ENCODE results near the gene KRT14.
"Not testable (repeated sequence)": the region's sequence is repeated elsewhere in the genome, so short reads cannot be mapped to it uniquely, and the experiment has no call there.

KRT14 gene

GRCh38 chr17:41589301-41589700 lies 2.6 kb upstream of the KRT14 start:
- POLR2A ChIA-PET = no interaction called here
- CTCF ChIA-PET = interaction anchor here (0.9 kb wide), 1 partner anchor 41 kb away, joined by 4 read pairs; no protein-coding TSS in a partner anchor
- TF ChIP-seq, protein P1, sequence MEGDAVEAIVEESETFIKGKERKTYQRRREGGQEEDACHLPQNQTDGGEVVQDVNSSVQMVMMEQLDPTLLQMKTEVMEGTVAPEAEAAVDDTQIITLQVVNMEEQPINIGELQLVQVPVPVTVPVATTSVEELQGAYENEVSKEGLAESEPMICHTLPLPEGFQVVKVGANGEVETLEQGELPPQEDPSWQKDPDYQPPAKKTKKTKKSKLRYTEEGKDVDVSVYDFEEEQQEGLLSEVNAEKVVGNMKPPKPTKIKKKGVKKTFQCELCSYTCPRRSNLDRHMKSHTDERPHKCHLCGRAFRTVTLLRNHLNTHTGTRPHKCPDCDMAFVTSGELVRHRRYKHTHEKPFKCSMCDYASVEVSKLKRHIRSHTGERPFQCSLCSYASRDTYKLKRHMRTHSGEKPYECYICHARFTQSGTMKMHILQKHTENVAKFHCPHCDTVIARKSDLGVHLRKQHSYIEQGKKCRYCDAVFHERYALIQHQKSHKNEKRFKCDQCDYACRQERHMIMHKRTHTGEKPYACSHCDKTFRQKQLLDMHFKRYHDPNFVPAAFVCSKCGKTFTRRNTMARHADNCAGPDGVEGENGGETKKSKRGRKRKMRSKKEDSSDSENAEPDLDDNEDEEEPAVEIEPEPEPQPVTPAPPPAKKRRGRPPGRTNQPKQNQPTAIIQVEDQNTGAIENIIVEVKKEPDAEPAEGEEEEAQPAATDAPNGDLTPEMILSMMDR (IDR thresholded peaks at IDR 0.05; ENCODE audit: control extremely low read depth, extremely low read depth, low read depth, missing control alignments) = no peak
- no peak for DNase-seq (ENCODE audit: extremely low spot score)

DNA sequence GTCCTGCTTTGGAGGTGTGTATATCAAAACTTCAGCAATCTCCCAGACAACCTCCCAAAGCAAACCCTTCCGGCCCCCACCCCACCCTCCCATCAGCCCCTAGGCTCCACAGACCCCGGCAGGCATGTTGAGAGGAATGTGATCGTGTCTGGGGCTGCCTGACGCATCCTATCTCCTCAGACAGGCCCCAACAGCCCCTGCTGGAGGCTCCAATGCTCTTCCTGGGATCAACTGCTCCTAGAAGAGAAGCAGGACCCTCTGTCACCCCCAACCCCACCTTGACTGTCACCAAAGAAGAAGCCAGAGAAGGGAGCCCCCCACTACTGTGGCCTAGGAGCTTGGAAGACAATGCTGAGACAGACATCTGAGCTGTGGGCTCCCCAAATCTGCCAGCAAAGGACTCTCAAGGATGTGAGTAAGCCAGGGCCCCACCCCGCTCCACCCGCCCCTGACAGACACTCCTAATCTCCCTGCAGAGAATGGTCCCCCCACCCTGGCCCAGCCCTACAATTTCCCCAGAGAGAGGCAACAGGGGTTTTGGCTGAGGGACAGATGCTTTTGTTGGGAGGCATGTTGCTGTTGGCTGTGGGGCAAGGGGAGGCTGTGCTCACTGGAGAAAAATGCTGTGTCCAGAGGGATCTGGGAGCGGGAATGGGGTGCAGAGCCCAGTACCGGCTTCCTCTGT lies 1.6 kb upstream of the KRT14 start:
- CTCF ChIA-PET = interaction anchor here (0.7 to 1.2 kb wide), 3 partner anchors 9 to 60 kb away, joined by 3 to 4 read pairs (median 3); no protein-coding TSS in a partner anchor
- TF ChIP-seq, protein P1 (IDR thresholded peaks at IDR 0.05; ENCODE audit: control extremely low read depth, extremely low read depth, low read depth, missing control alignments) = no peak
- POLR2A ChIA-PET = no interaction called here
- no peak for DNase-seq (ENCODE audit: extremely low spot score)

DNA sequence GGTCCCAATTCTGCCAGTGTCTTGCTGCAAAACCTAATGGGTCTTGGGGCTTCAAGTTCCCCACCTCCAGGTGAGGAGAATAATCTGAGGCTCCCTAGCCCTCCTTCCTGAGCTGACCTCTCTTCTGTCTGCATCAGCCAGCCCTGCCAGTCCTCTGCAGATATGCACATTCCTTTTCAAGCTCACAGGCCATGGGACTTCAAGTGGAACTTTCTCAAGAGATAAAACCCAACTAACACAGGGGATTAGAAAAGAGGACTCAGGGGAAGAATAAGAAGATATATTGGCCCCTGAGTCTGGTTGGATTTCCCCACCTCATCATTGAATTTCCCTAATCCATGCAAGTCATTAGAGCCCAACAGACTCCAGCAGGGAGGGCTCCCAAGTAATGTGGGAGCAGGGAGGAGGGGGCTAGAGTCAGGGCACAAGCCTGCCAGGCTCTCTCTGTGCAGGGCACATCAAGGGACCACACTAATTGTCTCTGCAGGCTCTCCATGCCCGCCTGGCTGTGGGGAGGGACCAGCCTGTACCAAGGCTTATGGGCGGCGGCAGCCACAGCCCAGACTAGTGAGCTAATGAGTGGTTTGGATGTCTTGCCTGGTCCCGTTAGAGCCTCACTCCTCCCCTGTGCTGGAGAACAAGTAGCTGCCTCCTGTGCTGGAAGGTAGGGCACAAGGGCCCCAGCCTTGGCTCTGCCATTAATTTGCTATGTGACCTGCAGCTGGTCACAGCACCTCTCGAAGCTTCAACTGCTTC lies 1.2 kb downstream of the KRT14 start:
- ChIA-PET POLR2A (no interaction called here), CTCF (interaction anchor here (1.0 to 3.6 kb wide), 3 partner anchors 37 to 77 kb away, joined by 3 to 10 read pairs (median 3); no protein-coding TSS in a partner anchor)
- TF ChIP-seq, protein P1 (IDR thresholded peaks at IDR 0.05; ENCODE audit: control extremely low read depth, extremely low read depth, low read depth, missing control alignments) = no peak
- no peak for DNase-seq (ENCODE audit: extremely low spot score)

DNA sequence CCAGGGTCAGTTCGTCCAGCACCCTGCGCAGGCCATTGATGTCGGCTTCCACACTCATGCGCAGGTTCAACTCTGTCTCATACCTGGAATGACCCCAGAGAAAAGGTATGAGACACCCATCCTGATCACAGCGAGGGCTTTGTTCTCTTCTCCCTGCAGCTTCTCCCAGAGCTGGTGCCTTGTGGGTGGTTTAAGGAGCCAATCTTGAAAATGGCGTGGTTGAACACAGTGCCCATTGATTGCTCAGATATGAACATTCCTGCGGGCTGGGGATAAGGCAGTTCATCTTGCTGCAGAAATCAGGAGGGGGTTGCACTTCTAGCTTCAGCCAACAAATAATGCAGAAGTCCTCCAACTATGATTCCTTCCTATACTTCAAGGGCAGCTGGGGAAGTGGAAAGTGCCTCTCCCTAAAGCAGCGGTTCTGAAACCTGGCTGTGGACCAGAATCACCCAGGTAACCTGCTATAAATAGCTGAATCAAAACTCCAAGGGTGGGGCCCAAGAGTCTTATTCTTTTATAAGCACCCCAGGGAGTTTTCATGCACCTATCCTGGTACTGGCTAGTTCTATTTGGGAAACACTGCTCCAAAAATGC lies 2.3 kb downstream of the KRT14 start:
- DNase-seq (ENCODE audit: extremely low spot score); POLR2A ChIA-PET: not testable (repeated sequence)
- CTCF ChIA-PET = interaction anchor here (1.0 to 3.6 kb wide), 4 partner anchors 11 to 78 kb away, joined by 3 to 10 read pairs (median 4); no protein-coding TSS in a partner anchor

DNA sequence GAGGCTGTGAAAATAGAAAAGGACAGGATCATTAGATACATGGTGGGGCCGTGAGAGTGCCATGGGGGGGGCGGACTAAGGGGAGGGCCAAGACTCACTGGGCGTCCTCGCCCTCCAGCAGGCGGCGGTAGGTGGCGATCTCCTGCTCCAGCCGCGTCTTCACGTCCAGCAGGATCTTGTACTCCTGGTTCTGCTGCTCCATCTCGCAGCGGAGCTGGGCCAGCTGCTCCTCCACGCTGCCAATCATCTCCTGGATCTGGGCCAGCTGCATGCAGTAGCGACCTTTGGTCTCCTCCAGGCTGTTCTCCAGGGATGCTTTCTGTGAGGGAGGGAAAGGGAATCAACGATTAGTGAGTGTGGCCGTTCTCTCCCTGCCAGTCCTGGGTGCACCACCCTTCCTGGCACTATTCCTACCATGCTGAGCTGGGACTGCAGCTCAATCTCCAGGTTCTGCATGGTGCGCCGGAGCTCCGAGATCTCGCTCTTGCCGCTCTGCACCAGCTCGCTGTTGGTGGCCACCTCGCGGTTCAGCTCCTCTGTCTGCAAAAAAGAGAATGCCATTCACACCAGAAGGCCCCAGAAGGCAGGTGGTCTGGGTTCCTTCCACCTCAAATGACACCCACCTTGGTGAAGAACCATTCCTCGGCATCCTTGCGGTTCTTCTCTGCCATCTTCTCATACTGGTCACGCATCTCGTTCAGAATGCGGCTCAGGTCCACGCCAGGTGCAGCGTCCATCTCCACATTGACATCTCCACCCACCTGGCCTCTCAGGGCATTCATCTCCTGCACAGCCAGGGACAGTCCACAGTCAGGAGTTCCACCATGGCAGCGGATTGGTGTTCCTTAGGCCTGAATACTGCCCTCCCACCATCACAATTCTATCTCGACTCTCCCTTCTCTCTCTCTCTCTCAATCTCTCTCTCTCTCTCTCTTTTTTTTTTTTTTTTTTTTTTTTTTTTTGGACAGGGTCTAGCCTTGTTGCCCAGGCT lies 3.3 kb downstream of the KRT14 start:
- DNase-seq (ENCODE audit: extremely low spot score) = no peak
- POLR2A ChIA-PET = no interaction called here
- TF ChIP-seq, protein P1 (IDR thresholded peaks at IDR 0.05; ENCODE audit: control extremely low read depth, extremely low read depth, low read depth, missing control alignments) = no peak
- CTCF ChIA-PET = interaction anchor here (0.8 to 3.6 kb wide), 4 partner anchors 10 to 65 kb away, joined by 3 to 14 read pairs (median 7); no protein-coding TSS in a partner anchor

GRCh38 chr17:41582061-41582968 lies 4.4 kb downstream of the KRT14 start:
- POLR2A ChIA-PET; DNase-seq (ENCODE audit: extremely low spot score): not testable (repeated sequence)
- CTCF ChIA-PET = interaction anchor here (1.0 to 2.7 kb wide), 6 partner anchors 9 to 83 kb away, joined by 3 to 14 read pairs (median 4); no protein-coding TSS in a partner anchor
